ENCODE measurements around the gene GLB1L3.
"Not testable (repeated sequence)": the region's sequence is repeated elsewhere in the genome, so short reads cannot be mapped to it uniquely, and the experiment has no call there.

Gene GLB1L3

DNA sequence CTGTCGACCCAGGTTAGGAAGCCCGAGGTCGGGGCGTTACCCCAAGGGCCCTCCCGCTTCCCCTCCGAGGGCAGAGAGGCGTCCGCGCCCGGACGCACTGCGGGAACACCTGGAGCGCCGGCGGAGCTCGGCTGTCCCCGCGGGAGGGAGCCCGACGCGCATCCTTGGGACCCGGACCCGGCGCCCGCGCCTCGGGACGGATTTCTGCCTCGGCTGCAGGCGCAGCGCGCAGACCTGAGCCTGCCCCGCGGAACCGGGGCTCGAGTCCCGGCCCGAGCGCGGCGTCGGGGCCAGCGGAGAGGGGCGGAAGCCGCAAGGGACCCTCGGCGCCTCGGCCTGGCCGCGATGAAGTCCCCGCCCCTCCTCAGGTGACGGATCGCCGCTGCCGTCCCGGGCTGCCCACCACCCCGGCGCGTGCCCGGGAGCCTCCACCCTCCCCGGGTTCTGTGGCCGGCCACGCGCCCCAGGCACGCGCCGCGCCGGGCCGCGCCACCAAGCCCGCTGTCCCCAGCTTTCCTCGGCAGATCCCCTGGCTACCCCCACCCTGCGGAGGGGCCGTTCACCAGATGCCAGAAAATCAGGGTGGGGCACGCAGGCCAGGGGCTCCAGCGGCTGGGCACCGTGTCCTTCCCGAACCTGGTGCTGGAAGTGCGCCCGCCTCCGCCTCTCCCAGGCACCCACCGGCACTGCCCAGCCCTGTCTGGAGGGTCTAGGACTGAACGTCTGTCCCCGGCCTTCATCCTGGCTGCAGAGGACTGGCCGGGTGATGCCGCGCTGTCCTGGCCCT is 410 bp downstream of the GLB1L3 start:
- DNase-seq, result peak in 1 of 5 experiments; percentile 49

DNA sequence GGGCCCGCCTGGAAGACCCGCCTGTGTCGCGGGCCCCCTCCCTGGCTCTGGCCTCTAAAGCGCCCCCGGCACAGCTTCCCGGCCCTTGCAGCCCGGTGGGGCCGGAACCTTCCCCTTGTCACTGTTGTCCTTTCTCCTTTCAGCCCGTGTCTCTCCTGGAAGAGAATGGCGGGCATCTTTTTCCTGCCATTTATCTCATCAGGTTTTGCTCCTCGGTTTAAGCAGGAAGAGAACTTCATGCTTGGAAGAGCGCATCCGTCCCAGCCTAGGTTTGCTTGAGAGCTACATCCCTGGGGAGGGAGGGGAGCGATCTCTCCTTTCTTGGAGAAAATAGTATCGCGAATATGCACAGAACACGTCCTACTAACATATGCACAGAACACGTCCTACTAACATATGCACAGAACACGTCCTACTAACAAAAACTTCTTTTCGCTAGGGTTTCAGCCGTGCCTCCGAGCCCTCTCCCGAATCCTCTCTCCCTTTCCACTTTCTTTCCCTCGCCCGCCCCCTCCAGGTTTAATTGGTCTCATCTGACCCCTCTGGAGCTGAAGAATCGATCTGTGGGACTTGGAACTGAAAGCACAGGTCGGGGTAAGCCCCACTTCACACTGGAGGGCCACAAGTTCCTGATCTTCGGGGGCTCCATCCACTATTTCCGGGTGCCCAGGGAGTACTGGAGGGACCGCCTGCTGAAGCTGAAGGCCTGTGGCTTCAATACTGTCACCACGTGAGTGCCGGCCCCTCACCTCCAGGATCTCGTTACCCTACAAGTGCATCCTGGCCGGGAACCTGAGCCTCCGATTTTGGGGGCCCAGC is 1.2 kb downstream of the GLB1L3 start:
- DNase-seq, result no peak

DNA sequence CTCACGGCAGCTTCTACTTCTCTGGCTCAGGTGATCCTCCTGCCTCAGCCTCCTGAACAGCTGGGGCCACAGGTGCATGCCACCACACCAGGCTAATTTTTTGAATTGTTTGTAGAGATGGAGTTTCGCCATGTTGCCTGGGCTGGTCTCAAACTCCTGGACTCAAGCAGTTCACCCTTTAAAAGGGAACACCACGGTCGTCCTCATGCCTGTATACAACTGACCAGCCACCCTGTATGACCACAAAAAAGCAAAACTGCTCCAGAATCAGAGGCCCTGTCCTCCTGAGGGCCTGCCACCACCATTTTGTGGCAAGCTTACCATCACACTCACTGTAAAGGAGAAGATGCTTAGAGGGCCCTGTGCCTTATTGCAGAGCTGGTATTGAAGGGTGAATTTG is 2.2 kb downstream of the GLB1L3 start:
- DNase-seq, result no peak

DNA sequence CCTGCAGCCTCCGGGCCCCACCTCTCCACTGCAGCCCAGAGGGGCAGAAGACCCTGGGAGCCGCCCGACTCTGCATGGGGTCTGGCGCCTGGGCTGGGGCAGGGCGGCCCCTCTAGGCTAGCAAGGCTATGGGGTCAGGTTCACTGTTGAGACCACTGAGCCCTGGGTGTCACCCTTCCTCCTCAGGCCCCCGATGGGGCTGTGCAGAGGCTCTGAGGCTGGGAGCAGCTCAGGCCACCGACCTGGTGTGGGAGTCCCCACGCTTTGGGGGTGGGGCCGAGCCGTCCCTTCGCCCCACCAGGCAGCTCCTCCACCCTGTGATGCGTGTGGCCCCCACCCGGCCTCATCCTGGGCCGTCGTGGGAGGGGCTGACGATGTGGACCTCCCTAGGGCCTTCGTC is 5.5 kb downstream of the GLB1L3 start:
- DNase-seq, result not testable (repeated sequence)

DNA sequence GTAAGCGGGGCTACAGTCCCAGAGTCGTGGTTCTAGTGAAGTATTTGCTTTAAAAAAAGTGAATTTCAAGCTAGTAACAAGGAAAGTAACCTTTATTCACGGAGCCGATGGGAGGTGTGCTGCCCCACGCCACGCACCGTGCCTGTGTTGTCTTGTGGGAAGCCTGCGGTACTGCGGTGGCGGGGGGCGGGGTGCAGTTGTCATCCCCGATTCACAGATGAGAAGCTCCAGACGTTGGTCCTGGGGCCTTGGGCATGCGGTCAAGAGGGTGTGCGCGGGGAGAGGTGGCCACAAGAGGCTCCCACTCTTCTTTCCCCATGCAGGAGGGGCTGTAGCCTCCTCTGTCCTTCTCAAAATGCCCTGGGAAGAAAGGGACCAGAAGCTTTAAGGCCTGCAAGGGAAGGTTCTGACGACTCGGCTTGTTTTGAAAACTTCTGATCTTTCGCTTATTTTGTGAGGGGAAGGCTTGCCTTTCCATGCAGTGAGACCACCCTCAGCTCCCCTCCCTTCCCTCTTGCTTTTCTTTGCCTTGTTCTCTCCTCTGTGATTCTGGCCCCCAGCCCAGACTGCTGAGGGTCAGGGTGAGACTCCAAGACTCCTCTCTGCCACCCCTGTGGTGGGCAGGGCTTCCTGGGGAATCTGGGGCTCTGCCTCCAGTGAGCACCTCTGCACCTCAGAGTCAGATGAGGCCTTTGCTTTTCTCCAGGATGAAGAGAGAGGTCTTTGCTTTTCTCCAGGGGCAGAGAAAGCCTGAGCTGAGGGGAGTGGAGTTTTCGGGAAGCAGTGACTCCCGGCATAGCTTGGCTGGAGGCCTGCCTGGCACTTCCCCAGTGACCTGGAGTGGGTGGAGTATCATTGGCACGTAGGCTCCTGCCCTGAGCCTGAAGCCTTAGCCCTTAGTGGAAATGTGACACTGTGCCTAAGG is 6.2 kb downstream of the GLB1L3 start:
- DNase-seq, result no peak

DNA sequence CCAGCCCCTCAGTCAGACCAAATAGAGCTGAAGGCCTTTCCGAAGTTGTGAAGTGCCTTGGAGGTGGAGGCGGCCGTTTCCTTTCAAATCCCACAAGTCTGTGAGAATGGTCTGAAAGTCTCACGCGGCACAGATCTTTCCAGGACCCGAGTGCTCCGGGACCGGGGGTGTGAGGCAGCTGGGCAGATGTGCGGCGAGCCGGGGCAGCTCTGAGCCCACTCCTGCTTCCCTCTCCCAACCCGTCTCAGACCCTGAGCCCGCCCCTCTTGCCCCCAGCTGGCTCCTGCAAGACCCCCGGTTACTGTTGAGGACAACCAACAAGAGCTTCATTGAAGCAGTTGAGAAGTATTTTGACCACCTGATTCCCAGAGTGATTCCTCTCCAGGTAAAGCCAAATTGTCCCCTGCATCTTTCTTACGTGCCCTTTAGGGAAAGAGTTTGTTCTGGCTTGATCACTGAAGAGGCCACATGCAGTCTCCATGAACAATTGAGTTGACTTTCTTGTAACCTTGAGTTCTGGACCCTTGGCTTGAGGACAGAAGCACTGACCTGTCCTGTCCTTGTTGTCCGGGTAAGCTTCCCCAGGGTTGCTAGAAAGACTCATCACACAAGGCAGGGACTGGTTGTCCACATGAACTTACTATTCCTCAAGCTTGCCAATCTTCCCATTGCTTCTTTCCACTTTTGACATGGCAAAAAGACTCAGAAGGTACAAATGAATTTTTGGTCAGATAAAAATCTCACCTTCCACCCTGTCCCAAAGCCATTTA is 7.5 kb downstream of the GLB1L3 start:
- DNase-seq, result no peak

DNA sequence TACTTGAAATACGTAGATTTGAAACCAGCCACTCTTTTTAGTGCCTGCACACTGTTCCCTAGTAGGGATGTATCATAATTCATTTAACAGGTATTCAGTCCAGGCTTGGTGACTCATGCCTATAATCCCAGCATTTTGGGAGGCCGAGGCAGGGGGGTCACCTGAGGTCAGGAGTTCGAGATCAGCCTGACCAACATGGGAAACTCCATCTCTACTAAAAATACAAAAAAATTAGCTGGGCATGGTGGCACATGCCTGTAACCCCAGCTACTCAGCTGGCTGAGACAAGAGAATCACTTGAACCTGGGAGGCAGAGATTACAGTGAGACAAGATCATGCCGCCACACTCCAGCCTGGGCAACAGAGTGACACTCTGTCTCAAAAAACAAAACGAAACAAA is 8.2 kb downstream of the GLB1L3 start:
- not testable (repeated sequence) for DNase-seq

DNA sequence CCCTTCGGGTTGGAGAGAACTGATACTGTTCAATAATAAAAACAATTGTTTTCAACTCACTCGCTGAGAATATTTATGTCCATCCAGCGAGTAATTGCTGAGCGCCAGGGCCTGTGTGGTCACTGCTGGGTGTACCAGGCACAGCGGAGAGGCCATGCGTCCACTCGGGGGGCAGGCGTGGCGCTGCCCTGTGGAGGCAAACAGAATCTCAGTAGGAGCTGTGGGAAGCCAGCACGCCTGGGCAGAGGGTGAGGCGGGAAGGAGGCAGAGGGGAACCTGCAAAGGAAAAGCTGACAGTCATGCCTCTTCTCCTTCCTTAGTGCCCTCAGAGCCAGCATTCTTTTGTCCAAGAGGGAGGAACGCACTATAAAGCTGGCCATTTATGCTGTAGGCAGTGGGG is 11.4 kb downstream of the GLB1L3 start:
- no peak for DNase-seq

DNA sequence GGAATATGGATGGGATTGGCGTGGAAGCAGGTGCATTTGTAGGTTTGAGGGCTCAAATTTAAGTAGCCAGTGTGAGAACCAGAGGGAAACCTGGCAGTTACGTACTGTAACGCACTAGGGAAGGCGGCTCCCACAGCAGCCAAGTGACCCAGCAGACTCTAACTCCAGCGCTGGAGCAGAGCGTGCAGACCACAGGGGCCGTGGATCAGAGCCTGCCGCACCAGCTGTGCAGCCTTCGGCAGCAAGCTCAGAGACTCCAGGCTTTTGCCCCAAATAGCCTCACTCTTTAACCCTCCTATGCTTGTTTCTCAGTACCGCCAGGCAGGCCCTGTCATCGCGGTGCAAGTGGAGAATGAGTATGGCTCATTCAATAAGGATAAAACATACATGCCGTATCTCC is 12.3 kb downstream of the GLB1L3 start:
- no peak for DNase-seq

DNA sequence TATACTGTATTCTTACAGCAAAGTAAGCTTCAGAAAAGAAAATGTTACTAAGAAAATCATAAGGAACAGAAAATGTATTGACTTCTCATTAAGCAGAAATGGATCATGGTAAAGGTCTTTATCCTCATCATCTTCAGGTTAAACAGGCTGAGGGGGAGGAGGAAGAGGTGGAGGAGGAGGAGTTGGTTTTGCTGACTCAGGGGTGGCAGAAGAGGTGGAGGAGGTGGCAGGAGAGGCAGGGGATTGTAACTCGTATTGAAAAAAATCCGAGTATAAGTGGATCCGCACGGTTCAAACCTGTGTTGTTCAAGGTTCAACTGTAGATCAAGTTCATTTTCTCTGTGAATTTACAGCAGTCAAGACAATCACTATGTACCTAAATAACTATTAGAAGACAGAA is 13.0 kb downstream of the GLB1L3 start:
- no peak for DNase-seq

DNA sequence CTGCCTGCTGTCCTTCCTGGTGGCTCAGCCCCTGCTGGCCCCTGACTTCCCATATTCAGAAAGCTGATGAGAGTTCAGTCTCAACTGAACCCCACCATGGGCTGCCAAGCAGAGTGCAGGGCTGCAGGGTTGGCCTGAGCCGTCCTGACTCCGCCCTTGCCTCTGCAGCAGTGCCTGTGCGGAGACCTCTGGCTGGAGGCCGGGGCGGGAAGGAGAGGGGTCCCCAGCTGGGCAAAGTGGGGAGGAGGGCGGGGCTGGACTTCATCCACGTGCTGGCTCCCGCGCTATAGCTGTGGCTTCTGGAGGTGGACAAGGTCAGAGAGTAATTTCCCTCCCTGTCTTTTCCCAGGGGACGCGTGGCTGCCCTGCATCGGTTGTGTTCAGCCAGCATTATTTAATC is 13.6 kb downstream of the GLB1L3 start:
- DNase-seq, result no peak

DNA sequence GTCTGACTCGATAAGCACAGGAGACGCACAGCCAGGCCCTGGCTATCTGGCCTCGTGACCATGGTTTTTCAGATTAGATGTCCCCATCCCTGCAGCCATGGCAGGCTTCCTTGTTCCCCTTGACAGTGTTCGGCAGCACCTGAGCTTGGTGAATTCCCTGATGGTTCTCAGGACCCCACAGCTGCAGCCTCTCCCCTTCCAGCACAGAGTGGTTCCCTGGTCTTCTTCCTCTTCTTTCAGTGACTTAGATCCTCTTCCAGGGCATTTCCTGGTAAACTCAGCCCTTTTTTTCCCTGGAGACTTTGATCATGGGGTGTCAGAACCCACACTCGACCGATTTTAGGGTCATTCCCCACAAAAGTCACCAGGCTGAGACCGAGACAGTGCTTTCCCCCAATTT is 14.5 kb downstream of the GLB1L3 start:
- no peak for DNase-seq

DNA sequence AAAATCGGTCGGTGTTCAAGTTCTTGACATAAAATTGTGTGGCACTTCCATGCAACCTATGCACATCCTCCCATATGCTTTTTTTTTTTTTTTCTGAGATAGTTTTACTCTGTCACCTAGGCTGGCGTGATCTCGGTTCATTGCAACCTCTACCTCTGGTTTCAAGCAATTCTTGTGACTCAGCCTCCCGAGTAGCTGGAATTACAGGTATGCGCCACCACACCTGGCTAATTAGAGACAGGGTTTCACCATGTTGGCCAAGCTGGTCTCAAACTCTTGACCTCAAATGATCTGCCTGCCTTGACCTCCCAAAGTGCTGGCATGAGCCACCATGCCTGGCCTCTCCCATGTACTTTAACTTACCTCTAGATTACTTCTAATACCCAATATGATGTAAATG is 15.0 kb downstream of the GLB1L3 start:
- no peak for DNase-seq

DNA sequence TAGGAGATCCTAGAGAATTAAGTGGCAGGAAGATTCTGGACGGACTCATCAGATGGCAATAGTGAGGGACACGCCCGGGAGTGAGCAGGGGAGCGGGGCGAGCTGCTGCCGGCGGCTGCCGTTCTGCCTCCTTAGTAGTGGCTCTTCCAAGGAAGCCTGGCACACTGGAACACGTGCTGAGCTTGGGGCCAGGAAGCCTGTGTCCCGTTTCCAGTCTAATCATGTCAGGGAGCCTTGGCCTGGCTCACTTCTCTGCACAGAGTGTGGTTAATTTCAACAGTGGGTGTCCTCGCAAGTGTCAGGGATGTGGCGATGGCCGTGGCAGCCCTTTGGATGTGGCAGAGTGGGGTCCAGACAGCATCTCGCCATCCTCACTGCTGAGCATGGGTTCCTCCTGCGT is 16.5 kb downstream of the GLB1L3 start:
- DNase-seq, result no peak

DNA sequence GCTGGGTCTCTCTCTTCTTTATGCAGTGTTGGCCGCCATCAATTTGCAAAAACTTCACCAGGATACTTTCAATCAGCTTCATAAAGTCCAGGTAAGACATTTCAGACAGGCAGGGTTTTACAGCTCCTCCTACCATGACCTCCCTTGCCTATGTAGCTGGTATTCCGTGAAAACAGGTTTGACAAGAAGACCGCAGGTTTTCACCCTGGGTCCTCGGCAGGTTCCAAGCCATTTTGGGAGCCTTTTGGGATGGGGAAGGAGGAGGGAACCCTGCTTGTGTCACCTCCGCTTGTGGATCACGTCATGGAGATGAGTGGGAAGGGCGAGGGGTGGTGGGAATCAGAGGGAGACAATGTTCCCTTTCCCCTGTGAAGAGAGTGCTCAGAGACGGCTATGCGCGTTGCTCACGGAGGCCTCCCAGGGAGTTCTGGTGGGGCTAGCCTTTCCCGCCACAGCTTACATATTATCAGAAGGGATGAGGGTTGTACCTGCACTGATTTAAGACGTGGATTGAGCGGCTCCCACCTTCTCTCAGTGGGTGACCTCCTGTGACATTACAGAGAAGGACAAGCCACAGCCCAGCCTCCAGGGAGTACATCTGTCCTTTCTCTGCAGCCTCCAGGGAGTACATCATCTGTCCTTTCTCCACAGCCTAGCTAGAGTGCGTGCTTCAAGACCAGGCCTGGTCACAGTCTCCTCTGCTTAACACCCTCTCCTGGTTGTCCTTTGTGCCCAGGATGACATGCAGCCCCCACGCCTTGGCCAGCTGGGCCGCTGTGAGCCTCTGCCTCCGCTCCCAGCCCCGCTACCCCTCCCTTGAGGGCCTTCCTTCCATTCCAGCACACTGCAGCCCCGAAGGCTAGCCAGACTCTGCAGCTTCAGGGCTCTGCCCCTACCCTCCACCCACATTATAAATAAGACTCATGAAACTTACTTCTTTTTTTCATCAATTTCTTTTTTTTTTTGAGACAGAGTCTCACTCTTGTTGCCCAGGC is 17.2 kb downstream of the GLB1L3 start:
- no peak for DNase-seq

DNA sequence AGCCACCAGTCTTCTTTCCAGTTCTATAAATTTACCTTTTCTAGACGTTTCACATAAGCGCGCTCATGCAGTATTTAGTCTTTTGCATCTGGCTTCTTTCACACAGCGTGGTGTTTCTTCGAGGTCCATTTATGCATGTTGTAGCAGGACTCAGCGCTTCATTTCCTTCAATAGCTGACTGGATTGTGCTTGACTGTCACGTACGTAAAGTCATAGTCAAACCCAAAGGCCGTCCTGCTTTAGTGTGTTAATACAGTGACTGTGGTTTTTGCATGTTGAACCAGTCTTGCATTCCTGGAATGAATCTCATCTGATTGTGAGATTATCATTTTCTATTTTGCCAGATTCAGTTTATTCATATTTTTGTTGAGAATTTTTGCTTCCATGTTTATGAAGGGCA is 18.5 kb downstream of the GLB1L3 start:
- peak in 1 of 5 experiments; percentile 69 for DNase-seq

DNA sequence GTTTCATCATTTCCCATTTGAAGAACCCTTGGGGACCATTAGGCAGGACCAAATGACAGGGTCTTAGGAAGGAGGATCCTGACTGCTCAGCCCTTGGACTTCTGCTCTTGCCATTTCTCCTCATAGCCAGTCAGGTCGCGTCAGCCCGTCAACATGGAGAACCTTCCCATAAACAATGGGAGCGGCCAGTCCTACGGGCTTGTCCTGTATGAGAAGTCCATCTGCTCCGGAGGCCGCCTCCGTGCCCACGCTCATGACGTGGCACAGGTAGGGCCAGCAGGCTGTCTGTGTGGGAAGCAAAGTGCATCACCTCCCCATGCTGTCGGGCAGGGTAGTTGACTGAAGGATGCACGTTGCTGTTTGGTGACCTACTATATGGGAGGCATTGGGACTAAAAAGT is 36.0 kb downstream of the GLB1L3 start:
- no peak for DNase-seq

DNA sequence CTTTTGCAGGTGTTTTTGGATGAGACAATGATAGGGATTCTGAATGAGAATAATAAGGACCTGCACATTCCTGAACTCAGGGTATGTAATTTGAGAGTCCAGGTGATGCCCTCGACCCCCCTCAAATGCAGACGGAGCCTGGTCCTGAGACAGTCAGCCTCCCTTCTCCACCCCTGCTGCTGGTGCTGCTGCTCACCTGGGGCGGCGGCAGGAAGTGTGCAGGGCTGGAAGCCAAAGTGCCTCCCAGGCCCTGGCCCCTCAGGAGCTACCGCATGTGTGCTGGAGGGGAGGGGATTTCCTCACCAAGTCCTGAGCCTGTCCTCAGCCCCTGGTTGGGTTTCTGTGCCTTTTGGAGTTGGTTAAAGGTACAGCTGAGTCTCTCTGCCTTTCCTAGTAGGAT is 36.6 kb downstream of the GLB1L3 start:
- no peak for DNase-seq

DNA sequence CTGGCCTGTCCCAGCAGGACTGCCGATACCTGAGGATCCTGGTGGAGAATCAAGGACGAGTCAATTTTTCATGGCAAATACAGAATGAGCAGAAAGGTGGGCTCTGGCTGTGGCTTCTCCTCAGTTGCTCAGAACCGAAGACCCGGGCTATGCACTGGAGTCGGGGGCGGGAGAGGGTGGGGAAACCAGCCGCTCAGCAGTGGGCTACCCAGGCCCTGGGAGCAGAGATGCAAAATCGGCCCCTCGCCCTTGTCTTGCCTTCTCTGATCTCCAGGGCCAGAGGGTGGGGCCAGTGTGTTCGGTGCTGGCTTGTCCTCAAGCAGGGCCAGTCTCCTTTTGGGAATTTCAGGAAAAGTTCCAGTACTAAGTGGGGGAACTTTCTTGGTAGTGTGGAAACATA is 37.2 kb downstream of the GLB1L3 start:
- no peak for DNase-seq

DNA sequence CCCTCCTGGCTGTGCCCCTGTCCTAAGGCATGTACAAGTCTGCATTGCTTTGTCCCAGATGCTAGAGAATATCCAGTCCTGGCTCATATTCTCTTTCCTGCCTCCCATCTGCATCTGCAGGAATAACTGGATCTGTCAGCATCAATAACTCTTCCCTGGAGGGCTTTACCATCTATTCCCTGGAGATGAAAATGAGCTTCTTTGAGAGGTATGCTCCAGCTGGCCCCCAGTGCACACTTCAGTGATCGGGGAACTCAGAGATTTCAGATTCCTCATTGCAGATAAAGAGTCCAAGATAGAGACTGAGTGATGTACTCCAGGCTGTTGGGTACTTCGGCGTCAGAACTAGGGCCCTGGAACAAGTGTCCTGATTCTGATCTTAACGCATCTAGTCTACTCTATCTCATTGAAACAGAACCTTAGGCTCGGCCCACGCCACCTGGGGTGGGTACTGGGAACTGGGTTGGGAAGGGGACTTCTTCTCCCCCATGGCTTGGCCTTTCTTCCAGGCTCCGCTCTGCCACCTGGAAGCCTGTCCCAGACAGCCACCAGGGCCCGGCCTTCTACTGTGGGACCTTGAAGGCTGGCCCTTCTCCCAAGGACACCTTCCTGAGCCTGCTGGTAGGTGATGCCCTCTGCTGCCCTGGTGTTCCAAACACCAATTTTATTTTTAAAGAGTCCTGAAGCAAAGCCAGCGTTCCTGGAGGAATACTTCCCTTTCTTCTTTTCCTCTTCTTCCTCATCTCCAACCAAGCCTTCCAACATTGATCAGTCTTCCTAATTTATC is 37.8 kb downstream of the GLB1L3 start:
- no peak for DNase-seq

Measured in T-helper 2 cell (primary cell).